Measurements from ENCODE around the gene HDAC3.

Gene HDAC3

GRCh38 chr5:141608557-141608956 is 28.1 kb downstream of the HDAC3 start:
- no peak for DNase-seq (ENCODE audit: low read depth)
- no peak overlapping the region for H3K4me3 ChIP-seq (replicated peaks; ENCODE audit: low read depth, low read length)
- no peak for TF ChIP-seq CTCF (IDR thresholded peaks at IDR 0.05; ENCODE audit: low read length, missing control alignments)

- TF ChIP-seq CTCF (IDR thresholded peaks at IDR 0.05; ENCODE audit: low read length, missing control alignments) = no peak
- no peak for DNase-seq (ENCODE audit: low read depth)
- H3K4me3 ChIP-seq (replicated peaks; ENCODE audit: low read depth, low read length) = no peak overlapping the region
Measured at GRCh38 chr5:141608046-141608445, 28.6 kb downstream of the HDAC3 start.

GRCh38 chr5:141605523-141606277 is 30.9 kb downstream of the HDAC3 start:
- no peak for TF ChIP-seq CTCF (IDR thresholded peaks at IDR 0.05; ENCODE audit: low read length, missing control alignments)

GRCh38 chr5:141603923-141604717 is 32.5 kb downstream of the HDAC3 start:
- TF ChIP-seq CTCF (IDR thresholded peaks at IDR 0.05; ENCODE audit: low read length, missing control alignments) = no peak
- DNase-seq (ENCODE audit: low read depth) = peak; percentile 96
- no peak overlapping the region for H3K4me3 ChIP-seq (replicated peaks; ENCODE audit: low read depth, low read length)

More at GRCh38 chr5:141605523-141606277, 30.9 kb downstream of the HDAC3 start:
- peak; percentile 89 for DNase-seq (ENCODE audit: low read depth)
- H3K4me3 ChIP-seq (replicated peaks; ENCODE audit: low read depth, low read length) = no peak overlapping the region

GRCh38 chr5:141602606-141603005 is 34.0 kb downstream of the HDAC3 start:
- no peak overlapping the region for H3K4me3 ChIP-seq (replicated peaks; ENCODE audit: low read depth, low read length)
- no peak for TF ChIP-seq CTCF (IDR thresholded peaks at IDR 0.05; ENCODE audit: low read length, missing control alignments)
- no peak for DNase-seq (ENCODE audit: low read depth)

GRCh38 chr5:141598391-141599345 is 38.0 kb downstream of the HDAC3 start:
- no peak for TF ChIP-seq CTCF (IDR thresholded peaks at IDR 0.05; ENCODE audit: low read length, missing control alignments)
- H3K4me3 ChIP-seq (replicated peaks; ENCODE audit: low read depth, low read length) = no peak overlapping the region
- no peak for DNase-seq (ENCODE audit: low read depth)
